ENCODE data around the gene METTL21A.
"Not testable (repeated sequence)": the region's sequence is repeated elsewhere in the genome, so short reads cannot be mapped to it uniquely, and the experiment has no call there.

METTL21A gene

GRCh38 chr2:207625014-207625907 lies at the start of gene METTL21A:
Gene METTL21A, minus strand, starts transcription at chr2:207625394. Its CDS starts 1,019 bp downstream, at chr2:207624375.
- DNase-seq: peak; percentile 89

- no peak for DNase-seq
Measured at GRCh38 chr2:207674826-207675225, 49.6 kb upstream of the METTL21A start.

GRCh38 chr2:207674266-207674774 lies 49.1 kb upstream of the METTL21A start:
- no peak for DNase-seq

- DNase-seq: no peak
Measured at GRCh38 chr2:207673431-207673830, 48.2 kb upstream of the METTL21A start.

GRCh38 chr2:207670887-207671286 lies 45.7 kb upstream of the METTL21A start:
- no peak for DNase-seq

- peak; percentile 28 for DNase-seq
Measured at GRCh38 chr2:207663870-207664545, 38.8 kb upstream of the METTL21A start.

- peak; percentile 93 for DNase-seq
Measured at GRCh38 chr2:207662203-207662602, 37.0 kb upstream of the METTL21A start.

- no peak for DNase-seq
Measured at GRCh38 chr2:207660994-207661393, 35.8 kb upstream of the METTL21A start.

- peak; percentile 41 for DNase-seq
Measured at GRCh38 chr2:207658156-207658555, 33.0 kb upstream of the METTL21A start.

- DNase-seq: no peak
Measured at GRCh38 chr2:207655000-207655399, 29.8 kb upstream of the METTL21A start.

- DNase-seq: not testable (repeated sequence)
Measured at GRCh38 chr2:207646582-207646981, 21.4 kb upstream of the METTL21A start.

GRCh38 chr2:207643892-207644291 lies 18.7 kb upstream of the METTL21A start:
- no peak for DNase-seq

- no peak for DNase-seq
Measured at GRCh38 chr2:207640661-207641060, 15.5 kb upstream of the METTL21A start.

GRCh38 chr2:207640160-207640559 lies 15.0 kb upstream of the METTL21A start:
- DNase-seq: no peak

GRCh38 chr2:207639288-207639687 lies 14.1 kb upstream of the METTL21A start:
- DNase-seq: not testable (repeated sequence)

GRCh38 chr2:207635468-207636200 lies 10.4 kb upstream of the METTL21A start:
- DNase-seq: no peak

- no peak for DNase-seq
Measured at GRCh38 chr2:207633686-207634085, 8.5 kb upstream of the METTL21A start.

- peak; percentile 87 for DNase-seq
Measured at GRCh38 chr2:207632575-207633493, 7.6 kb upstream of the METTL21A start.

GRCh38 chr2:207630491-207630890 lies 5.3 kb upstream of the METTL21A start:
- DNase-seq: no peak

- no peak for DNase-seq
Measured at GRCh38 chr2:207629553-207629952, 4.4 kb upstream of the METTL21A start.

- DNase-seq: peak; percentile 75
Measured at GRCh38 chr2:207624185-207625013, 795 bp downstream of the METTL21A start.

Data from suppressor macrophage treated with lipopolysaccharide for 4 hours (primary cell).